ENCODE data around the gene TAS2R41. TPM values are rescaled to one million over a fixed set of nuclear protein-coding genes. Genes with fewer than 3 reads are reported as not detected.

The TAS2R41 gene, protein sequence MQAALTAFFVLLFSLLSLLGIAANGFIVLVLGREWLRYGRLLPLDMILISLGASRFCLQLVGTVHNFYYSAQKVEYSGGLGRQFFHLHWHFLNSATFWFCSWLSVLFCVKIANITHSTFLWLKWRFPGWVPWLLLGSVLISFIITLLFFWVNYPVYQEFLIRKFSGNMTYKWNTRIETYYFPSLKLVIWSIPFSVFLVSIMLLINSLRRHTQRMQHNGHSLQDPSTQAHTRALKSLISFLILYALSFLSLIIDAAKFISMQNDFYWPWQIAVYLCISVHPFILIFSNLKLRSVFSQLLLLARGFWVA
- not detected for total RNA-seq
- long read RNA-seq = 0 reads

DNA sequence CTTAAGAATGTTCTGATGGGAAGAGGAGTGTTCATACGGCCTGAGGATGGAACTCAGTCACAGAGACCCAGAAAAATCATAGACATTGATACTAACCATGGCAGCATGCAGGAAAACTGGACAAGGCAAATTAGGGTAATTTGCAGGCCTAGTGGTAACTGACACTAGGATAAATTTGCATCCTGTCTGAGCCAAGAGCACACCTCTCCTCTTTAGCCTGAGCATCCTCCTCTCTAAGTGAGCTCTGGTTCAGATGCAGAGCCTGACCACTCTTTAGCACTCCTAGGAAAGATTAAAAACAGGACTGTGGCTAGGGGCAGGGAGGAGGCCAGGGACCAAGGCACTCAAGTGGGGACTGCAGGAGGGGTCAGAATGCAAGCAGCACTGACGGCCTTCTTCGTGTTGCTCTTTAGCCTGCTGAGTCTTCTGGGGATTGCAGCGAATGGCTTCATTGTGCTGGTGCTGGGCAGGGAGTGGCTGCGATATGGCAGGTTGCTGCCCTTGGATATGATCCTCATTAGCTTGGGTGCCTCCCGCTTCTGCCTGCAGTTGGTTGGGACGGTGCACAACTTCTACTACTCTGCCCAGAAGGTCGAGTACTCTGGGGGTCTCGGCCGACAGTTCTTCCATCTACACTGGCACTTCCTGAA lies at the start of gene TAS2R41:
Gene TAS2R41 (plus strand): TSS at position 373 of the 650 bp plus-strand sequence. CDS start 0 bp downstream, at position 373.
- DNase-seq (peak; percentile 26 to 41), ATAC-seq (peak; percentile 97)
- intact Hi-C loops (cut with DNase I, micrococcal nuclease) = no loop called here

DNA sequence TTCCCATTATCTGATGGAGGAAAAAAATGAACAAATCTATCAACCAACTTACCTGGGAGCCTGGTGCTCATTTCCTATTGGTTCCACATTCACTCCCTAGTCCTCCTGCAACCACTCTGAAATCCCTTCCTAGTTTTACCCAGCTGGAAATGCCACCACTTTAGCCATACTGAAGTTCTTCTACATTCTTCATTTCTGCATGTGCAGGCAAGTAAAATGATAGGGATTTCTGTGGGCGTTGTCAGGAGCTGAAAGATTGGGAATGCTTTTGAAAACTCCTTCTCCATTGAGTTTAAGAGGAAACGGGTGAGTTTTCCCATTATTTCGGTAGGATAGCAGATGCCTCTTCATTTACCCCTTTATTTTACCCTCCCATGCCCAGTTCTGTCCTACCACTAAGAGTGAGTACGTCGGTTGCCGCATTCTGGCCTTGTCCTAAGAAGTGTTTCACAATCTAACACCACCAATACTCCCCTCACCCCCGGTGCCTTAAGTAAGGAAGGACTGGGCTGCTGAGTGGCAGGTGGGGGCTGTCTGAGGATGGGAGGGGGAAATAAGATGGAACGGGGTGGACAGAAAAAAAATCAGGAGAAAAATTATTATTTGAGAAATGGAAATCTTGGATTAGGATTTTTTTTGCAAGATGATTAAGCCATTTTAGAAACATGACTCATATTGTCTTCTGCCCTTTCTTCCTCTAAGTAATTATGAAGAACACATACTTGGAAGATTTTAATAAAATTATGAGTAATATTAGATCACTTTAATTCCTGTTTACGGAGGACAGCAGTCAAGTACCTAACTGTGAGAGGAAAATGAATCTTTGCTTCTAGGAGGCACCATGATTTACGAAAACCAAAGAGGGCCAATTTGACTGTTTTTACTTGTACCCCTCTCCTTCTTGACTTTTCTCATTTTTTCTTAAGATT lies 47.6 kb upstream of the TAS2R41 start:
- DNase-seq (no peak), ATAC-seq (no peak)
- intact Hi-C loops (cut with DNase I, micrococcal nuclease) = no loop called here

DNA sequence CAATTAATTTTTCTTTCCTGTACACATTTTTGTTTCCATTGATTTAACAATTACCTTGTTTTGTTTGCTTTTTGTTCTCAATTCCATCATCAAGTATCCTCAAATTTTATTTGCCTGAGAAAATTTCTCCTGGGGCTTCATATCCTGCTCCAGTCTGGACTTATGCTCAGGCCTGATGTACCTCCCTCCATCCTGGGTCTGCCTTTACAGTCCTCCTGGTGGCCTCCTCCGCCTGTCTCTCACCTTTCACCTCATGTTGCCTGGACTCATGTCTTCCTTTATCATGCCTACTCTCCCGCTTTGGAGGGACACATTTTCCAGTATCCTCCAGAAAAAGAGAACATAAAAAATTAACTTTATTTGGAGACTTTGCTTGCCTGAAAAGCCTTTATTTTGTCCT lies 46.6 kb upstream of the TAS2R41 start:
- DNase-seq (no peak), ATAC-seq (no peak)
- intact Hi-C loops (cut with DNase I, micrococcal nuclease) = no loop called here

DNA sequence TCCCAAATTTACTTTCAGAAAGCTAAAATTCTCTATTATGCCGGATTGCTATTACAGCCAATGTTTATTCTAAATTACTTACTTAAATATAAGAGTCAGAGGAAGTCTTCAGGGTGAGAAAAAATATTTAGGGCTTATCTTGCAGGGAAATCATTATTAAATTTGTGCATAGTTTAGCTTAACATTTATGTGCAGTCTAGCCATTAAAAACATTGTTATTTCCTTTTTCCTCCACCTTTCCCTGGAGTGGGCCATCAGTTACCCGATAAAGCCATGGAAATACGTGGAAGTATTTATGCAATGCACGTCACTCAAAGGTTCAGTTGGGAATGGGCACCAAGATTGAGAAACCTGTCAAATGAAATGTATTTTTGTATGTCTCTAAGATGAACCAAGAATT lies 43.9 kb upstream of the TAS2R41 start:
- intact Hi-C loops (cut with DNase I, micrococcal nuclease) = no loop called here
- ATAC-seq (no peak), DNase-seq (no peak)

DNA sequence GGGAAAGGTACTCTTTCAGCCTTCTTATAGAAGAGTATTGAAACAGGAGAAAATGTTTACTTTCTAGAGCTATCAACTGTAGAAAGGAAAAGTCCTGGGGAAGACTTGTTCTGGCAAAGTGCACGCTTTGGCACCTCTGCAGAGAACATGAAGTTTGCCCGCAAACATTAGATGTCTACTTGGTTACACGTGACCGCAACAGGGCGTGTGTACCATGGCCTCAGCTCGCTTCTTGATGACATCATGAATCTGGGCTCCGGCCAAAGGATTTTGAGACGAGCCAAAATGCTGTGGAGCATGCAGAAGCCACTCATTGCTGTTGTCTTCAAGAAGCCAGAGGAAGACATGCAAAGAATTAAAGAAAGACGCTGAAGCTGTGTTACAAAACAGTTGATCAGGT lies 43.0 kb upstream of the TAS2R41 start:
- DNase-seq (peak; percentile 28 to 30), ATAC-seq (peak; percentile 65)
- intact Hi-C loops (cut with DNase I, micrococcal nuclease) = no loop called here

DNA sequence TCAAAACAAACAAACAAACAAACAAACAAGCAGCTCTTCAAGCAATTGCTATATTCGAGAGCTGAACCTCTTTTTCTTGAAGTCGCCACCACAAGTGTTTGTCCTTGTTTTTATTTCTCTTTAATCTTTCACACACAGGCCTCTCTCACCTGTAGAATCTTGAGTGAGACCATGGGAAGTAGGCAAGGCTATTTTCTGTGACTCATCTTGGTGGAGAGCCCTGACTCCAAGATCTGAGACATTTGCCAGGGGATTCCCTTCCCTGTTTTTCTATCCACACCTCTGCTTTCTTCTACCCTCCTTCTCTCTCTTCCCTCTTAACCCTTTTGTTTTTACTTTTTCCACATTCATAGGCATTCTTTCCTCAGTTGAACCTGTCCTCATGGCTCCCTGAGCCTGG lies 42.4 kb upstream of the TAS2R41 start:
- no peak for DNase-seq
- no peak for ATAC-seq
- intact Hi-C loops (cut with DNase I, micrococcal nuclease) = no loop called here

DNA sequence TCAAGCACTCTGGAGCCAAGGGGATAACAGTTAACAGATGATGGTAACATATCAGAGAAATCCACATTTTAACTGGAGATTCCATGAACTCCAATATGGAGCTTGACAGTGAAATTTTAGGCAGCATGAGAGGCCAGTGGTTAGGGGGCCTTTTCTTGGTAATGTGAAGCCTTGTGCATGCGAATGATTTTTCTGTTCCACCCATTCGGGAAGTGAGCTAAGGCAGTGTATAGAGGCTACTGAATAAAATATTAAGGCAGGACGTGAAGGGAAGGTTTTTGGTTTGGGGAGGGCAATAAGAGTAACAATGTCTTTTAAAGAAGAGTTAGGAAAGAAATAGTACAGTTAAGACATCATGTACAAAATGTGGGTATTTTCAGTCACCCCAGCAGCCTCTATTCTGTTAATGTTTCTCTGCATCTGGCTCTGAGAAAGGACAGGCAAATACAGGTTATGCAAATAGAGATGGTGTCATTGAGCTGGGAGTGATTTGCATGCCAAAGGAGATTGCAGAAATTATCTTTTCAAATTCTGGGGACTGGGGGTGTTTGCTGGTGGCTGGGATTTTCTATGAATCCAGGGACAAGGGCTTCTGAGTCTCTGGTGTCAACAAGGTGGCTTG lies 41.2 kb upstream of the TAS2R41 start:
- DNase-seq = no peak
- intact Hi-C loops (cut with DNase I, micrococcal nuclease) = no loop called here
- ATAC-seq = no peak

DNA sequence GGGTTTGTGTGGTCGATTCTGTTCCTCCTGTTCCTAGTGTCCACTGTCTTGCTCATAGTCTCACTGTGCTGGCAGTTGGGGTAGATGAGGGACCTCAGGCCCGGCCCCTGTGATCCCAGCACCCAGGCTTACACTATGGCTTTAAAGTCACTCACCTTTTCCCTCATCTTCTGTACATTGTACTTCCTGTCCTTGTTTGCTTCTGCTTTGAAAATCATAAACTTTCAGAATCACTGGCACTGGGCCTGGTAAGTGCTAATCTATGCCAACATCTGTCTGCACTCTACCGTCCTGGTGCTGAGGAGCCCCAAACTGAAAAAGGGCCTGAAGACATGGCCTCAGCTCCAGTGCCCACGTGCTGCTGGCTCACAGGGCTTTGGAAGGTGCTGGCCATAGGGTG lies 40.1 kb upstream of the TAS2R41 start:
- DNase-seq (peak in 1 of 2 donors; percentile 45), ATAC-seq (peak; percentile 93)
- intact Hi-C loops (cut with DNase I, micrococcal nuclease) = no loop called here

DNA sequence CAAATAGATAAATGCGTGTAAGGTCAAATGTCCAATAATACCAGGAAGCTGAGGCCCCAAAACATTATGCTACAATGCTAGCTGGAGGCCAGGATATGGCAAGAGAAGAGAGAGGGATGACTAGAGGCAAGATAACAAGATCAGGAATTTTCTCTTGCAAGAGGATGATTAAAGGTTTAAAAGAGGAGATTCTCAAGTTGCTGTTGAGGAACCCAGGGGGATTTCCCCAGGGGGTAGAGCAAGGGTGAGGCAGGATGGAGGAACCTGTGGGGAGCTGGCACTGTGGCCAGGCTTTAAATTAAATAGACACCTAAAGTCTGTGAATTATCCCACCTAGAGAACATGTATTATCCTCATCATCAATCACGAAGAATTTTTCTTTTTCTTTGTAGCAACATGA lies 37.8 kb upstream of the TAS2R41 start:
- intact Hi-C loops (cut with DNase I, micrococcal nuclease) = no loop called here
- ATAC-seq = no peak
- DNase-seq = no peak

DNA sequence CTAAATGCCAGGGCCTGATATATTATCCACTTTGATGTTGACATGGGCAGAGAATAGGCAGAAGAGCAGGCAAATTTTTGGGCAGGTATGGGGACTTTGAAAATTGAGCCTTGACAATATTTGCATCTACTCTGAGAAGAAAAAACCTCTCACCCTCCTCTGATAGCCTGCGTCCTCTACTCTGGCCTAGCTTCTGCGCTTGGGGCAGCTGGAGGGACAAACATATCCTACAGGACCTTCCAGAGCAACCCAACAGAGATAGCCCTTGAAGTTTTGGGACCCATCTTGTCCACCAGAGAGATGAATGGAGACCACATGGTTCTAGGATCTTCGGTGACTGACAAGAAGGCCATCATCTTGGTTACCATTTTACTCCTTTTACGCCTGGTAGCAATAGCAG lies 34.5 kb upstream of the TAS2R41 start, which contains the start of gene TAS2R60:
Gene TAS2R60 (plus strand): TSS at position 301 of the 400 bp plus-strand sequence. CDS start 0 bp downstream, at position 301.
- DNase-seq (no peak), ATAC-seq (no peak)
- intact Hi-C loops (cut with DNase I, micrococcal nuclease) = no loop called here

DNA sequence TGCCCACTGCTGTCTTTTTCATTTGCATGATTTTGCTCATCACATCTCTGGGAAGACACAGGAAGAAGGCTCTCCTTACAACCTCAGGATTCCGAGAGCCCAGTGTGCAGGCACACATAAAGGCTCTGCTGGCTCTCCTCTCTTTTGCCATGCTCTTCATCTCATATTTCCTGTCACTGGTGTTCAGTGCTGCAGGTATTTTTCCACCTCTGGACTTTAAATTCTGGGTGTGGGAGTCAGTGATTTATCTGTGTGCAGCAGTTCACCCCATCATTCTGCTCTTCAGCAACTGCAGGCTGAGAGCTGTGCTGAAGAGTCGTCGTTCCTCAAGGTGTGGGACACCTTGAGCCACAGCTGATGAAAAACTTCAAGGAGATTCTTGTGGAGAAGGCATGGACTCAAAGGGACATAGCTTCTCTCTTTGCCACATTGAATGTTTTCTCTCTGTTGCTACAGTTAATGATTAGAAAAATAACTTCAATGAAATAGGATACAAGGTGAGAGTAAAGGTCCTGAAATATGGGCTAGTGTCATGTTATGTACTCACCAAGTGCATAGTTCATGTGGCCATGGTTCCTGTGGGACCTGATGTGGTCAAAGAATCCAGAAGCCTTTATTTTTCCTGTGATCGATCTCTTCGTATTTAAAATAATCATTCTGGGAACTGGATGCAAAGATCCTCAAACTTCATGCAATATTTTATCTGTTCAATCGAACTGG lies 33.5 kb upstream of the TAS2R41 start:
- DNase-seq (no peak), ATAC-seq (no peak)
- intact Hi-C loops (cut with DNase I, micrococcal nuclease) = no loop called here

DNA sequence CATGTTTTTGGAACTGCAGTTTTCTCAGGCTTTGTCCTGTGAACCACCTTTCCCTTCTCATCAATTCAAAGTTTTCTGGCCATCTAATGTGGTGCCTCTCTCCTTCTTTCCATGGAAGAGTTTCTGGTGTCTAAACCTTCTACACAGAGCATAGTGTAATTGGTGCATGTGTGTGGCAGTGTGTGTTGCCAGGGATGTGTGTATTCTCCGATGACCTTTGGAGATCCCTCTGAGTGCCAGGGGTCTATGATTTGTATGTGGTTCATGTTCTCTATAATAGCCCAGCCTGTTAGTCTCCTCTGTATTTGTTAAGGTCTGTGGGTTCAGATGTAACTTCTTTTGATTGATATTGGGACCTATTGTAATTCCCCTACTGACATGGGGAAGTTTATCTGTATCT lies 32.9 kb upstream of the TAS2R41 start:
- DNase-seq (no peak), ATAC-seq (no peak)
- intact Hi-C loops (cut with DNase I, micrococcal nuclease) = no loop called here

DNA sequence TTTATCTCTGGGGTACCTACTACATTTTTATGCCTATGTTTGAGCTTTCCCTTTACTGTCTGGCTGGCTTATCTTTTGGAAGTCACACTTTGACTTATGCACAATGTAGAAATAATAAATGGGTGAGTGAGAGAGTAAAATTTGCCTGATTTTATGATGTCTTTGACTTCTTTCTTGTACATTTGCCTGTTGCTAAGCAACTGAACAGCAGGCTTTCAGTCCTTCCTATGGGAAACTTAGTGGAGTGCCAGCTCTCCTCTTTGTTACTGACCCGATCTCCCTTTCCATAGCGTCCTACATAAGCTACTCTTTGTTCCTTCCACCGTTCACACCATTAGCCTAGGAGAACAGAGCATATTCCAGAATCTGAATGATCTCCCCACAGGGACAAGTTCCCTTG lies 30.2 kb upstream of the TAS2R41 start:
- ATAC-seq (no peak), DNase-seq (no peak)
- intact Hi-C loops (cut with DNase I, micrococcal nuclease) = no loop called here

DNA sequence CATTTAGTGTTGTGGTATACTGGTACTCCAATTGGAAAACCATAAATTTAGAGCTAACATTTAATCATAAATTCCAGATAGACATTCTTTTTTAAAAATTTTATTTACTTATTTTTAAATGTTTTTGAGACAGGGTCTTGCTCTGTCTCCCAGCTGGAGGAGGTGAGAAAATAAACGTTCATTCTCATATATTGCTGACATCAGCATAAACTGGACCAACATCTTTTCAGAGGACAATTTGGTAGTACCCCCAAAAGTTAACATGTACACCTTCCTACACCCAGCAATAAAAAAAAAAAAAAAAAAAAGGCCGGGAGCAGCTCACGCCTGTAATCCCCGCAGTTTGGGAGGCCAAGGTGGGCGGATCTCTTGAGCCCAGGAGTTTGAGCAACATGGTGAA lies 29.2 kb upstream of the TAS2R41 start:
- DNase-seq = no peak
- ATAC-seq = no peak
- intact Hi-C loops (cut with DNase I, micrococcal nuclease) = no loop called here

DNA sequence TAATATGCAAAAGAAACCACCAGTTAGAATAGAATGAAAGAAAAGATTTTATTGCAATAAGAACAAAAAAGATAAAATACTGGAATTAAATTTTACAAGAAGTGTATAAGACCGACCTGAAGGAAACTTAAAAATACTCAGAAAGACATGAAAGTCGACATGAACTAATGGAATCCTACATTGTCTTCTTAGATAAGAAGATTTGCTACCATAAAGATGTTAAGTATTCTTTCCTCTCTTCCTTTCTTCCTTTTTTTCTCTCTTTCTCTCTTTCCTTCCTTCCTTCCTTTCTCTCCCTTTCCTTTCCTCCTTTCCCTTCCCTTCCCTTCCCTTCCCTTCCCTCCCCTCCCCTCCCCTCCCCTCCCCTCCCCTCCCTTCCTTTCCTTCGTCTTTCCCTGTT lies 27.9 kb upstream of the TAS2R41 start:
- DNase-seq = no peak
- intact Hi-C loops (cut with DNase I, micrococcal nuclease) = no loop called here
- ATAC-seq = no peak

DNA sequence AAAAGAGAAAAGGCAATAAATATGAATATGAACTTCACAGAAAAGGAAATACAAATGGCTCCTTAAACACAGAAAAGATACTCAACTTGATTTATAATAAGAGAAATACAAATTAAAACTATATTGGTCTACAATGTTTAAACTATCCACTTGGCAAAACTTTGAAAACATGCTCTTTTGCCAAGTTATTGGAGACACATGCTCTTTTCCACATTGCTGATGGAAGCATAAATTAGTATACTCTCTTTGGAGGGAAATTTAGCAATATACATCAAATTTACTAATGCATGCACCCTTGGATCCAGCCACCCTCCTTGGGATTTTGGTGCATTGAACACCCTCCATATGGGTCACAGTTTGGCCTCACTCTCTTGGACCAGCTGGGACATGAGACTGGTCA lies 26.6 kb upstream of the TAS2R41 start:
- DNase-seq = no peak
- intact Hi-C loops (cut with DNase I, micrococcal nuclease) = no loop called here
- no peak for ATAC-seq

DNA sequence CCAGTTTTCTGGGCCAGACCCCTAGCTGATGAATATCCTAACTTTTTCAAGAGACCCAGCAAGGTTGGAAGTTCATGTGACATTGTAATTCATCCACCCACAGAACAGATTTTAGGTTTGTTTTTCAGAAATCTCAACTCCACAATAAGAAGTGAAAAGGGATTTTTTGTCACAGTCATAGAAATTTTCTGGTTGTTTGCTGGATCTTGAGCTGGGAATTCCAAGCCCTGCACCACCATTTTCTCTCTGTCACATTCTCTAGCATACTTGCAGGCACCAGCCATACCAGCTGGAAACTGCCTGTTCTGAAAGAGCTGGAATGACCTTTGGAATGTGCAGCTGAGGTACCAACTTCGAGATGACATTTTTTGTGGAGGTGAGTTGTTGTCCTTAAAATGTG lies 25.9 kb upstream of the TAS2R41 start:
- no peak for DNase-seq
- intact Hi-C loops (cut with DNase I, micrococcal nuclease) = no loop called here
- ATAC-seq = no peak

DNA sequence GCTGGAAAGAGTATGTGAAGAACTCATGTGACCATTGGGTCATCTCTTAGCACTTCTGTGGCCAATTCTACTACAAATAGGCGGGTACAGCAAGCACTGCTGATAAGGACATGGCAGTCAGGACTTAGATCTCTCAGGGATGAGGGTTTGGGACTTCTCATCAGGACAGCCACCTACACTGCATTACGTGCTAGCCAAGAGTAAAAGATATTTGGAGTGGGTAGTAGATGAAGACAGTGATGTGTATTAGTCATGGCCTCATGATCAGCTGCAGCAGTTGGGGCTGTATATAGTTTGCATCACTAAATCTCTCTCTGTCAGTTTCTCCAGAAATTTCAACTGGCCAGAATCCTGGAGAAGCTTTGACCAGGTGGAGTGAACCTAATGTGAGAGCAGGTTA lies 25.2 kb upstream of the TAS2R41 start:
- intact Hi-C loops (cut with DNase I, micrococcal nuclease) = no loop called here
- ATAC-seq = no peak

More for the DNA sequence above, 25.2 kb upstream of the TAS2R41 start:
- no peak for DNase-seq

Measured in left colon (tissue), 2 donors.